Adrenal gland (tissue), 12 donors: ENCODE measurements around the gene TMEM14A. TPM values are rescaled to one million over a fixed set of nuclear protein-coding genes. Genes with fewer than 3 reads are reported as not detected.
A peak's percentile ranks its signal among the peaks of the same experiment; 100 is the strongest.

Source experiments
- DNase-seq, 7 donors: peaks; one replicate each; pipeline ENCODE4 v3.0.0-alpha.2; 2019 to 2020
- H3K27ac ChIP-seq, 5 donors: fragments of 200-600 bp; sonication (generic) in 4 of 5; 1 replicate in 3 of 5; 2 replicates in 2 of 5; pipeline versions ENCODE4 v1.5.1 to v1.8.0; 2016 to 2020; ENCODE audit warnings: mild to moderate bottlenecking in 1 of 5
- H3K27me3 ChIP-seq: fragments of 200-600 bp; 2 replicates; pipeline ENCODE4 v1.8.0; 2021
- H3K36me3 ChIP-seq, 2 donors: fragments of 200-600 bp; replicated peaks in 1 of 2; 1 replicate in 1 of 2; 2 replicates in 1 of 2; pipeline versions ENCODE4 v1.5.1 to v1.8.0; 2018 to 2022
- H3K4me1 ChIP-seq, 2 donors: fragments of 200-600 bp; replicated peaks in 1 of 2; 1 replicate in 1 of 2; 2 replicates in 1 of 2; pipeline versions ENCODE4 v1.5.1 to v1.8.0; 2018 to 2021
- H3K4me3 ChIP-seq, 4 donors: fragments of 200-600 bp; sonication (generic) in 3 of 4; one replicate each; pipeline ENCODE4 v1.5.1; 2016 to 2018
- H3K9me3 ChIP-seq, 3 donors: fragments of 200-600 bp; sonication (generic) in 1 of 3; replicated peaks in 1 of 3; 1 replicate in 2 of 3; 2 replicates in 1 of 3; pipeline versions ENCODE4 v1.5.1 to v1.8.0; 2016 to 2021
- CTCF ChIP-seq, 6 experiments: fragments of 450-650 bp in 4 of 6; fragments of 200-600 bp in 2 of 6; sonication (generic) in 1 of 6; IDR thresholded peaks; 1 replicate in 5 of 6; 2 replicates in 1 of 6; pipeline versions ENCODE4 v1.5.1 to v1.8.0; 2016 to 2021; ENCODE audit warnings: antibody characterized with exemption in 6 of 6, mild to moderate bottlenecking in 2 of 6, moderate library complexity in 1 of 6
- POLR2A ChIP-seq, 2 donors: fragments of 450-650 bp; IDR thresholded peaks; one replicate each; pipeline ENCODE4 v1.6.1; 2017; ENCODE audit warnings: antibody characterized with exemption in 2 of 2, mild to moderate bottlenecking in 2 of 2, moderate library complexity in 1 of 2
- WGBS, 4 donors: extraction: QIAGEN DNeasy Blood & Tissue Kit in 2 of 4; methylation state at CpG; one replicate each; pipeline versions ENCODE4 v1.1.5 to v1.1.7; 2013 to 2017; 5-methylcytosine and 5-hydroxymethylcytosine counted together
- intact Hi-C, 2 donors: fragments of 100-400 bp; cut with DNase I; formaldehyde crosslinking; loops; one replicate each; pipeline versions ENCODE4 v1.14.1 to v1.15.0; 2022 to 2023
- polyA plus RNA-seq, 3 donors: library from polyadenylated mRNA; stranded (reverse); fragments of 200-250 nt in 2 of 3; fragments of 350-450 nt in 1 of 3; fragmentation: Illumina TruSeq in 1 of 3; extraction: RNeasy Lipid Tissue Mini Kit (QIAGEN cat#74804) in 1 of 3; gene quantifications; one replicate each; pipeline ENCODE4 v1.2.3, GENCODE V29; 2013 to 2014
- total RNA-seq, 9 donors: library from RNA; depleted of rRNA in 4 of 9; stranded (reverse); fragments of >200 nt in 4 of 9; fragments of 120-200 nt in 1 of 9; fragmentation: NEBNext Ultra II Directional in 1 of 9; extraction: Animal tissue kit (Norgen Biotek cat#: 25700) in 1 of 9; gene quantifications; one replicate each; pipeline versions ENCODE4 v1.1.0 to v1.2.4, GENCODE V29; 2013 to 2023
- donor health status: healthy with polysubstance abuse.
- donor health status: Bipolar disorder and iron deficiency.
- donor health status: DM: yes; HTN: yes; CAD: no.
- donor health status: DM: no; HTN: no; CAD: no.
- donor health status: DM: no; HTN: no; CAD: no.
- donor health status: DM: yes; HTN: yes; CAD: no.

The TMEM14A gene
- total and polyA plus RNA-seq, 12 donors, result 12.9 to 70.9 (median 51.0) TPM

- 2 to 3% (median 3%) methylated on average over 36 to 53 of the region's 53 CpGs for WGBS, 4 donors
- peak; percentile 88 to 90 for TF ChIP-seq POLR2A (IDR thresholded peaks at IDR 0.05)
- no peak for TF ChIP-seq CTCF (IDR thresholded peaks at IDR 0.05)
- H3K9me3 ChIP-seq, result no peaks in the 10 kb centered on the region
- H3K36me3 ChIP-seq, result no peaks in the 10 kb centered on the region
- intact Hi-C loops, result loop anchor here (5.0 to 10.0 kb wide), 3 partner anchors 70 to 380 kb away; partner anchors contain the start of gene MCM3 (in 1 of the 2)
- H3K4me3 ChIP-seq, result peak overlapping the region; percentile 10 to 72 (median 69)
- peak overlapping the region in 3 of 5 donors; percentile 55 to 65 (median 61) for H3K27ac ChIP-seq
- DNase-seq, result peak; percentile 87 to 97 (median 94)
- no peaks in the 10 kb centered on the region for H3K27me3 ChIP-seq
- H3K4me1 ChIP-seq, result peaks cover 0 to 12% of the 10 kb centered on the region in 2 donors
Measured at GRCh38 chr6:52664186-52664990, 6.5 kb upstream of the TMEM14A start.

- 70 to 81% (median 75%) methylated on average over 10 of the region's 10 CpGs for WGBS, 4 donors
- peak overlapping the region in 3 of 4 donors; percentile 67 to 72 (median 71) for H3K4me3 ChIP-seq
- H3K9me3 ChIP-seq, result no peaks in the 10 kb centered on the region
- no peak overlapping the region for H3K27ac ChIP-seq
- H3K36me3 ChIP-seq, result no peaks in the 10 kb centered on the region
- DNase-seq, result no peak
- TF ChIP-seq POLR2A (IDR thresholded peaks at IDR 0.05) (no peak), CTCF (IDR thresholded peaks at IDR 0.05) (no peak)
- intact Hi-C loops, result loop anchor here (5.0 to 10.0 kb wide), 3 partner anchors 70 to 380 kb away; partner anchors contain the start of gene MCM3 (in 1 of the 2)
- no peaks in the 10 kb centered on the region for H3K27me3 ChIP-seq
- H3K4me1 ChIP-seq, result peaks cover 0 to 12% of the 10 kb centered on the region in 2 donors
Measured at GRCh38 chr6:52664991-52665686, 5.8 kb upstream of the TMEM14A start.

- no peaks in the 10 kb centered on the region for H3K9me3 ChIP-seq
- no peak overlapping the region for H3K27ac ChIP-seq
- no peak for DNase-seq
- no peaks in the 10 kb centered on the region for H3K27me3 ChIP-seq
- intact Hi-C loops, result loop anchor here in 1 of 2 donors (10.0 kb wide), 2 partner anchors 71 to 381 kb away; partner anchors contain the start of gene MCM3
- 76 to 93% (median 80%) methylated on average over 2 of the region's 2 CpGs for WGBS, 4 donors
- no peaks in the 10 kb centered on the region for H3K36me3 ChIP-seq
- H3K4me3 ChIP-seq, result no peak overlapping the region
- H3K4me1 ChIP-seq, result peaks cover 0 to 16% of the 10 kb centered on the region in 2 donors
- TF ChIP-seq POLR2A (IDR thresholded peaks at IDR 0.05) (no peak), CTCF (IDR thresholded peaks at IDR 0.05) (no peak)
Measured at GRCh38 chr6:52666071-52666470, 4.8 kb upstream of the TMEM14A start.

- H3K4me3 ChIP-seq, result no peak overlapping the region
- no peak for TF ChIP-seq CTCF (IDR thresholded peaks at IDR 0.05)
- no peak for TF ChIP-seq POLR2A (IDR thresholded peaks at IDR 0.05)
- H3K27ac ChIP-seq, result no peak overlapping the region
- DNase-seq, result no peak
- peaks cover 4 to 17% of the 10 kb centered on the region in 2 donors for H3K4me1 ChIP-seq
- H3K9me3 ChIP-seq, result no peaks in the 10 kb centered on the region
- no peaks in the 10 kb centered on the region for H3K27me3 ChIP-seq
- H3K36me3 ChIP-seq, result no peaks in the 10 kb centered on the region
- intact Hi-C loops, result loop anchor here in 1 of 2 donors (10.0 kb wide), 2 partner anchors 72 to 382 kb away; partner anchors contain the start of gene MCM3
- 94 to 100% (median 98%) methylated on average over 2 of the region's 2 CpGs for WGBS, 4 donors
Measured at GRCh38 chr6:52666523-52666922, 4.4 kb upstream of the TMEM14A start.
